Measurements from ENCODE around the gene RASSF3.

- TF ChIP-seq CTCF (IDR thresholded peaks at IDR 0.05) (no peak), POLR2AphosphoS5 (IDR thresholded peaks at IDR 0.05) (no peak)
Observed at GRCh38 chr12:64718649-64719048, 108.4 kb downstream of the RASSF3 start.

Measured in breast epithelium (tissue), 3 donors.